ENCODE results near the gene EMP2.
"Not testable (repeated sequence)": the region's sequence is repeated elsewhere in the genome, so short reads cannot be mapped to it uniquely, and the experiment has no call there.

The EMP2 gene

GRCh38 chr16:10521681-10522274 lies 58.6 kb downstream of the EMP2 start:
- Mint-ChIP-seq H3K4me1 (peaks cover 0 to 6% of the 10 kb centered on the region in 2 donors), H3K27ac (no peak overlapping the region), H3K27me3 (no peaks in the 10 kb centered on the region), H3K9me3 (no peaks in the 10 kb centered on the region), H3K4me3 (no peak overlapping the region), H3K36me3 (no peaks in the 10 kb centered on the region)
- ATAC-seq (replicated peaks) (peak; percentile 69 to 78), DNase-seq (peak; percentile 24)

GRCh38 chr16:10520869-10521578 lies 59.4 kb downstream of the EMP2 start:
- H3K4me1 Mint-ChIP-seq: peaks cover 0 to 6% of the 10 kb centered on the region in 2 donors
- H3K27me3 Mint-ChIP-seq: no peaks in the 10 kb centered on the region
- ATAC-seq (replicated peaks): no peak
- H3K4me3 Mint-ChIP-seq: no peak overlapping the region
- no peaks in the 10 kb centered on the region for H3K36me3 Mint-ChIP-seq
- no peak for DNase-seq
- H3K9me3 Mint-ChIP-seq: peaks cover 0 to 2% of the 10 kb centered on the region in 2 donors
- H3K27ac Mint-ChIP-seq: no peak overlapping the region

- Mint-ChIP-seq H3K36me3 (no peaks in the 10 kb centered on the region), H3K9me3 (peaks cover 0 to 2% of the 10 kb centered on the region in 2 donors), H3K4me3 (no peak overlapping the region), H3K27ac (peak overlapping the region; percentile 72), H3K4me1 (peaks cover 6 to 9% of the 10 kb centered on the region in 2 donors), H3K27me3 (no peaks in the 10 kb centered on the region)
- no peak for ATAC-seq (replicated peaks)
- no peak for DNase-seq
Observed at GRCh38 chr16:10519929-10520868, 60.2 kb downstream of the EMP2 start.

- ATAC-seq (replicated peaks) (no peak), DNase-seq (no peak)
- H3K27ac Mint-ChIP-seq: no peak overlapping the region
- no peak overlapping the region for H3K4me3 Mint-ChIP-seq
- peaks cover 13 to 15% of the 10 kb centered on the region in 2 donors for H3K4me1 Mint-ChIP-seq
- no peaks in the 10 kb centered on the region for H3K36me3 Mint-ChIP-seq
- peaks cover 0 to 2% of the 10 kb centered on the region in 2 donors for H3K9me3 Mint-ChIP-seq
- H3K27me3 Mint-ChIP-seq: no peaks in the 10 kb centered on the region
Observed at GRCh38 chr16:10519297-10519696, 61.1 kb downstream of the EMP2 start.

- ATAC-seq (replicated peaks) (no peak), DNase-seq (no peak)
- Mint-ChIP-seq H3K36me3 (no peaks in the 10 kb centered on the region), H3K4me1 (peaks cover 15 to 16% of the 10 kb centered on the region in 2 donors), H3K27me3 (no peaks in the 10 kb centered on the region), H3K9me3 (peaks cover 0 to 2% of the 10 kb centered on the region in 2 donors), H3K27ac (no peak overlapping the region), H3K4me3 (no peak overlapping the region)
Observed at GRCh38 chr16:10518479-10519041, 61.8 kb downstream of the EMP2 start.

GRCh38 chr16:10517868-10518267 lies 62.5 kb downstream of the EMP2 start:
- DNase-seq: no peak
- no peak for ATAC-seq (replicated peaks)
- H3K36me3 Mint-ChIP-seq: no peaks in the 10 kb centered on the region

GRCh38 chr16:10514369-10515055 lies 65.9 kb downstream of the EMP2 start:
- Mint-ChIP-seq H3K4me3 (no peak overlapping the region), H3K36me3 (peaks cover 2 to 13% of the 10 kb centered on the region in 2 donors), H3K4me1 (peaks cover 29 to 45% of the 10 kb centered on the region in 2 donors), H3K27me3 (no peaks in the 10 kb centered on the region), H3K9me3 (peaks cover 4% of the 10 kb centered on the region in 2 donors), H3K27ac (no peak overlapping the region)
- ATAC-seq (replicated peaks) (no peak), DNase-seq (no peak)

More at GRCh38 chr16:10517868-10518267, 62.5 kb downstream of the EMP2 start:
- H3K27ac Mint-ChIP-seq: no peak overlapping the region
- peaks cover 0 to 2% of the 10 kb centered on the region in 2 donors for H3K9me3 Mint-ChIP-seq
- H3K27me3 Mint-ChIP-seq: no peaks in the 10 kb centered on the region
- H3K4me1 Mint-ChIP-seq: peaks cover 15 to 16% of the 10 kb centered on the region in 2 donors
- H3K4me3 Mint-ChIP-seq: no peak overlapping the region

- Mint-ChIP-seq H3K36me3 (peaks cover 2 to 20% of the 10 kb centered on the region in 2 donors), H3K9me3 (peaks cover 4% of the 10 kb centered on the region in 2 donors), H3K4me3 (peak overlapping the region; percentile 68 to 74), H3K27me3 (no peaks in the 10 kb centered on the region), H3K27ac (peak overlapping the region; percentile 81), H3K4me1 (peaks cover 34 to 54% of the 10 kb centered on the region in 2 donors)
- ATAC-seq (replicated peaks) (peak; percentile 82 to 83), DNase-seq (peak; percentile 47)
Observed at GRCh38 chr16:10511829-10512228, 68.6 kb downstream of the EMP2 start.

- Mint-ChIP-seq H3K27me3 (no peaks in the 10 kb centered on the region), H3K4me3 (peak overlapping the region; percentile 72 to 78), H3K27ac (peak overlapping the region; percentile 89)
Observed at GRCh38 chr16:10510279-10510678, 70.1 kb downstream of the EMP2 start.

GRCh38 chr16:10509534-10510025 lies 70.8 kb downstream of the EMP2 start:
- H3K4me3 Mint-ChIP-seq: peak overlapping the region; percentile 72 to 78

More at GRCh38 chr16:10510279-10510678, 70.1 kb downstream of the EMP2 start:
- Mint-ChIP-seq H3K9me3 (peaks cover 2 to 4% of the 10 kb centered on the region in 2 donors), H3K4me1 (peaks cover 30 to 49% of the 10 kb centered on the region in 2 donors), H3K36me3 (peaks cover 3 to 23% of the 10 kb centered on the region in 2 donors)
- ATAC-seq (replicated peaks) (no peak), DNase-seq (no peak)

GRCh38 chr16:10505286-10505685 lies 75.1 kb downstream of the EMP2 start:
- not testable (repeated sequence) for H3K27ac Mint-ChIP-seq; DNase-seq; ATAC-seq (replicated peaks); H3K9me3 Mint-ChIP-seq; H3K27me3 Mint-ChIP-seq; H3K4me3 Mint-ChIP-seq
- Mint-ChIP-seq H3K4me1 (peaks cover 37 to 63% of the 10 kb centered on the region in 2 donors), H3K36me3 (peaks cover 19 to 36% of the 10 kb centered on the region in 2 donors)

More at GRCh38 chr16:10509534-10510025, 70.8 kb downstream of the EMP2 start:
- Mint-ChIP-seq H3K36me3 (peaks cover 8 to 27% of the 10 kb centered on the region in 2 donors), H3K4me1 (peaks cover 33 to 46% of the 10 kb centered on the region in 2 donors), H3K27me3 (no peaks in the 10 kb centered on the region), H3K9me3 (peaks cover 4 to 6% of the 10 kb centered on the region in 2 donors), H3K27ac (peak overlapping the region; percentile 89)
- peak; percentile 71 for DNase-seq
- ATAC-seq (replicated peaks): peak; percentile 82 to 85

- ATAC-seq (replicated peaks): peak; percentile 33 to 60
- no peaks in the 10 kb centered on the region for H3K27me3 Mint-ChIP-seq
- no peak for DNase-seq
- peaks cover 19 to 29% of the 10 kb centered on the region in 2 donors for H3K36me3 Mint-ChIP-seq
- H3K9me3 Mint-ChIP-seq: peaks cover 3 to 5% of the 10 kb centered on the region in 2 donors
- H3K27ac Mint-ChIP-seq: no peak overlapping the region
- H3K4me3 Mint-ChIP-seq: no peak overlapping the region
- H3K4me1 Mint-ChIP-seq: peaks cover 32 to 57% of the 10 kb centered on the region in 2 donors
Observed at GRCh38 chr16:10504404-10504885, 76.0 kb downstream of the EMP2 start.

GRCh38 chr16:10502776-10503175 lies 77.6 kb downstream of the EMP2 start:
- Mint-ChIP-seq H3K36me3 (peaks cover 23 to 29% of the 10 kb centered on the region in 2 donors), H3K27me3 (no peaks in the 10 kb centered on the region), H3K9me3 (peaks cover 4 to 7% of the 10 kb centered on the region in 2 donors), H3K4me3 (no peak overlapping the region), H3K27ac (no peak overlapping the region), H3K4me1 (peaks cover 28 to 49% of the 10 kb centered on the region in 2 donors)
- ATAC-seq (replicated peaks): peak in 1 of 2 donors; percentile 30
- DNase-seq: no peak

Data from stimulated activated naive B cell treated with anti-CD40 and anti-IgM and Interleukin-4, amounts not matched to agents 10 μg/mL and 1 μg/mL and 100 μg/mL, for 72 hours (primary cell).